Upper lobe of right lung (tissue), 1 donor: ENCODE measurements around the gene PTH1R. TPM values are rescaled to one million over a fixed set of nuclear protein-coding genes. Genes with fewer than 3 reads are reported as not detected.
A peak's percentile ranks its signal among the peaks of the same experiment; 100 is the strongest.

ENCODE experiments used
- ATAC-seq: fragments of 200-7000 bp; cut with Tn5 transposase; one replicate; pipeline ENCODE4 v1.9.1; 2020; ENCODE audit warnings: mild to moderate bottlenecking, moderate library complexity
- DNase-seq: peaks from one replicate; pipeline ENCODE4 v3.0.0-alpha.2; 2020
- H3K27ac ChIP-seq: fragments of 200-600 bp; one replicate; pipeline ENCODE4 v1.8.0; 2022
- H3K27me3 ChIP-seq: fragments of 200-600 bp; one replicate; pipeline ENCODE4 v1.8.0; 2022; ENCODE audit warnings: mild to moderate bottlenecking
- H3K36me3 ChIP-seq: fragments of 200-600 bp; one replicate; pipeline ENCODE4 v1.8.0; 2022
- H3K4me1 ChIP-seq: fragments of 200-600 bp; one replicate; pipeline ENCODE4 v1.8.0; 2022
- H3K4me3 ChIP-seq: fragments of 200-600 bp; one replicate; pipeline ENCODE4 v1.8.0; 2022; ENCODE audit warnings: mild to moderate bottlenecking
- H3K9me3 ChIP-seq: fragments of 200-600 bp; one replicate; pipeline ENCODE4 v1.8.0; 2022
- intact Hi-C: fragments of 100-400 bp; cut with DNase I; formaldehyde crosslinking; loops from one replicate; pipeline ENCODE4 v1.11.0; 2022
- total RNA-seq: library from RNA; stranded (reverse); fragmentation: NEBNext Ultra II Directional; extraction: Animal tissue kit (Norgen Biotek cat#: 25700); gene quantifications from one replicate; pipeline ENCODE4 v1.2.1, GENCODE V29; 2021
- TF ChIP-seq, protein P1 (sequence below): fragments of 200-600 bp; IDR thresholded peaks from one replicate; pipeline ENCODE4 v1.8.0; 2022; ENCODE audit warnings: antibody characterized with exemption
- donor health status: DM: no; HTN: yes; CAD: no; lungs with severe emphysema.

PTH1R gene
- total RNA-seq, 1 donor from 2014 or later, result 14.9 TPM

DNA sequence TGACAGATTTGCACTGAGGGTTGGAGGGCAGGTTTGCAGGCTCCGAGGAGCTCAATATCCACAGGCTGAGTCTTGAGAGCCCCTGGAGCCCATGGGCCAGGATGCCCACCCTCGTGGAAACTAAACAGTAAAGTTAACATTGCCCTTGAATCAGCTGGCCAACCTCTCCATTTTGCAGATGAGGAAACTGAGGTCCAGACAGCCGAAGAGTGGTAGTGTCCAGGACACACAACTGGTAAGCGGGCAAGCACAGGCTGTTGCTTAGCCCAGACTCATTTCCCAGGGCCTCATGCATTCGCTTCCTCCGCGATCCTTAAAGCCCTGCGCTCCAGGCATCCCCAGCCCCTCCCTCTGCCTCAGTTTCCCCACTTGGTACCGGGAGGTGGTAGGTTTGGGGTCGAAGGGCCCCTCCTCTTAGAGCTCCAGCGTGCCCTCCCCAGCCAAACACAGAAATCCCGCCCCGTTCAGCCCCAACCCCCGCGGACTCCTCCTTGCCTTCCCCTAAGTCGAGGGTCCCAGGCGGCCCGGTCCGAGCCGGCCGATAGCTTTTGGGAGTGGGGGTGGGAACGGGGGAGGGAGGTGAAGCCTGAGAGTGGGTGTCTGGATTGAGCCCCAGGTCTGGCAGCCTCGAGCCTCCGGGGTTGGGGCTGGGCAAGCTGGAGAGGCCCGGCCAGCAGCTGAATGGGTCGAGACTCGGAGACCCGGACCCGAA lies 3.5 kb downstream of the PTH1R start:
- ATAC-seq (no peak), DNase-seq (no peak)
- peak overlapping the region; percentile 79 for H3K27ac ChIP-seq
- intact Hi-C loops, result no loop called here
- peaks cover 36% of the 10 kb centered on the region for H3K27me3 ChIP-seq
- no peaks in the 10 kb centered on the region for H3K36me3 ChIP-seq
- H3K9me3 ChIP-seq, result no peaks in the 10 kb centered on the region
- peak overlapping the region; percentile 58 for H3K4me3 ChIP-seq
- peaks cover 13% of the 10 kb centered on the region for H3K4me1 ChIP-seq
- TF ChIP-seq, protein P1, sequence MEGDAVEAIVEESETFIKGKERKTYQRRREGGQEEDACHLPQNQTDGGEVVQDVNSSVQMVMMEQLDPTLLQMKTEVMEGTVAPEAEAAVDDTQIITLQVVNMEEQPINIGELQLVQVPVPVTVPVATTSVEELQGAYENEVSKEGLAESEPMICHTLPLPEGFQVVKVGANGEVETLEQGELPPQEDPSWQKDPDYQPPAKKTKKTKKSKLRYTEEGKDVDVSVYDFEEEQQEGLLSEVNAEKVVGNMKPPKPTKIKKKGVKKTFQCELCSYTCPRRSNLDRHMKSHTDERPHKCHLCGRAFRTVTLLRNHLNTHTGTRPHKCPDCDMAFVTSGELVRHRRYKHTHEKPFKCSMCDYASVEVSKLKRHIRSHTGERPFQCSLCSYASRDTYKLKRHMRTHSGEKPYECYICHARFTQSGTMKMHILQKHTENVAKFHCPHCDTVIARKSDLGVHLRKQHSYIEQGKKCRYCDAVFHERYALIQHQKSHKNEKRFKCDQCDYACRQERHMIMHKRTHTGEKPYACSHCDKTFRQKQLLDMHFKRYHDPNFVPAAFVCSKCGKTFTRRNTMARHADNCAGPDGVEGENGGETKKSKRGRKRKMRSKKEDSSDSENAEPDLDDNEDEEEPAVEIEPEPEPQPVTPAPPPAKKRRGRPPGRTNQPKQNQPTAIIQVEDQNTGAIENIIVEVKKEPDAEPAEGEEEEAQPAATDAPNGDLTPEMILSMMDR, result no peak

DNA sequence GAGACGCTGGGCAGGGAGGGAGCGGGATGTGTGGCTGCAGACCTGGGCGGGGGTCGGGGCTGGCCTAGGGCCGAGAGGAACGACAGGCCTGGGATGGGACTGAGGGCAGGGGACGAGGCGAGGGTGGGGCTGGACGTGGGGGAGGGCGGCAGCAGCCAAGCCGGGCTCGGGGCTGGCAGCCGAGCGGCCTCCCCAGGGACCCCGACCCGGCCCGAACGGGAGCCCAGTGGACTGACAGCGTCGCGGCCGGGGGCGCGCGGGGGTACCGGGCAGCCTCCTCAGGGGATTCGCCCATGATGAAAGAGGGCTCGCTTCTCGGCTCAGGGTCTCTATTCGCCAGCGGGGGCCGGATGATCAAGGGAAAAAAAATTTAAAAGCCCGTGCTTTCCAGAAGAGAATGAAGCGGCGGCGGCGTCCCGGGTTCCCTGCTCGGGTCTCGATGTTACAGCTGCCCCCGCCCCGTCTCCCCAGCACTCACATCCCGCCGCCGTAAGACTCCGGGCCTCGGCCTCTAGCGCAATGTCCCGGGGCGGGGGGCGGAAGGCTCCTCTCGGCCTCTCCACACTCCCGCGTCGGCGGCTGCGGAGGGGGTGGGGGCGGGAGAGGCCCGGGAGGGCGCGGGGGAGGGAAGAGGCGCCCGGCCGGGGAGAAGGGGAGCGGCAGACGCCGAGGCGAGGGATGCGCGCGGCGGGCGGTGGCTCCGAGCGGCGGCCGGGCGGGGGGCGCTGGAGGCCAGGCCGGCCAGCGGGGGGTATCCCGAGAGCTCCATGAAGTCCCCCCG lies 4.3 kb downstream of the PTH1R start:
- H3K36me3 ChIP-seq, result no peaks in the 10 kb centered on the region
- peak overlapping the region; percentile 58 for H3K4me3 ChIP-seq
- DNase-seq, result no peak
- ATAC-seq, result peak; percentile 34
- H3K4me1 ChIP-seq, result peaks cover 13% of the 10 kb centered on the region
- H3K27me3 ChIP-seq, result peaks cover 36% of the 10 kb centered on the region
- TF ChIP-seq, protein P1, result no peak
- no peaks in the 10 kb centered on the region for H3K9me3 ChIP-seq
- intact Hi-C loops, result no loop called here
- H3K27ac ChIP-seq, result peak overlapping the region; percentile 79

GRCh38 chr3:46882377-46883053 lies 5.0 kb downstream of the PTH1R start:
- peaks cover 36% of the 10 kb centered on the region for H3K27me3 ChIP-seq
- ATAC-seq, result peak; percentile 32
- H3K4me1 ChIP-seq, result peaks cover 13% of the 10 kb centered on the region
- H3K9me3 ChIP-seq, result no peaks in the 10 kb centered on the region
- H3K27ac ChIP-seq, result peak overlapping the region; percentile 79
- no peaks in the 10 kb centered on the region for H3K36me3 ChIP-seq
- DNase-seq, result no peak
- TF ChIP-seq, protein P1, result no peak
- intact Hi-C loops, result no loop called here
- peak overlapping the region; percentile 58 for H3K4me3 ChIP-seq

DNA sequence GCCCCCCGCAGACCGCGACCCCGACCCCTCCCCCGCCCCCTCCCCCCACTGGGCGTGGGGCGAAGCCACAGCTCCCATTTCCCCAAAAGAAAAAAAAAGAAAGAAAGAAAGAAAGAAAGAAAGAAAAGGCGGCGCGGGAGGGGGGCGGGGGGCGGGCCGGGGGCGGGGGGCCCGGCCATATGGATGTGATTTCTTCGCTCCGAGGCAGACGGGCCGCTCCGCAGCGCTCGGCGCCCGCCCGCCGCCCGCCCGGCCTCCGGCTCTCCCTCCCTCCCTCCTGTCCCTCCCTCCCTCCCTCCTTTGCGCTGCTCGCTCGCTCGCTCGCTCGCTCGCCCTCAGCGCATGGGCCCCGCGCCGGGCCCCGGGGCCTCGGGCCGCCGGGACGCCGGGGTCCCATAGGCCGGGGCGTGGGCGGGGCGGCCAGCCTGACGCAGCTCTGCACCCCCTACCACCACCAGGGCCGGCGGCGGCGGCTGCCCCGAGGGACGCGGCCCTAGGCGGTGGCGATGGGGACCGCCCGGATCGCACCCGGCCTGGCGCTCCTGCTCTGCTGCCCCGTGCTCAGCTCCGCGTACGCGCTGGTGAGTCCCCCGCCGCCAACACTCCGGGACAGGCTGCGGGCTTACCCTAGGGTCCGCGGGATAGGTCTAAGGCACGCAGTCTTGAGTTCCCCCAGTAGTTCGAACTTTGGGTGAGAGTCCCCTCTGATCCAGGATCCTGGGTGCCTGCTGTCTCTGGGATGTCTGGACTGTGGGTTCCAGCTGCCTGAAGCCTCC lies 5.7 kb downstream of the PTH1R start:
- peak; percentile 50 for ATAC-seq
- H3K4me1 ChIP-seq, result peaks cover 13% of the 10 kb centered on the region

DNA sequence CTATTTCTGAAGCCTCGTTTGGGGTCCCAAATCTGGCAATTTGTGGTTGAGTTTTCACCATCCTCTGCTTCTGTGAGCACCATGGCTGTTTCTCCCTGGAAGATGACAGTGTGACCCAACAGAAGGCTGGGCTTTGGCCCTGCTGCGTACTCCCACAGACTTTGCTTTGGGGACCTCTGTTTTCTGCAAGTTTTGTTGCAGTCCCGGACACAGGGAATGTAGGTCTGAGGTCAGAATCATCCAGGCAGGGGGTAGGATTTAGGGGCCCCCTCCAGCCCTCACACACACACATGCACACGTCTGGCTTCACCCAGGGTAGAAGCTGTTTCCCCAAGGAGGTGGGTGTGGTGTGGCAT lies 6.3 kb downstream of the PTH1R start:
- H3K27me3 ChIP-seq, result peaks cover 36% of the 10 kb centered on the region

More for the DNA sequence above, 5.7 kb downstream of the PTH1R start:
- intact Hi-C loops, result no loop called here
- TF ChIP-seq, protein P1, result no peak
- peak overlapping the region; percentile 58 for H3K4me3 ChIP-seq
- H3K27ac ChIP-seq, result peak overlapping the region; percentile 79
- no peaks in the 10 kb centered on the region for H3K9me3 ChIP-seq
- H3K36me3 ChIP-seq, result no peaks in the 10 kb centered on the region
- DNase-seq, result no peak
- H3K27me3 ChIP-seq, result peaks cover 36% of the 10 kb centered on the region

More for the DNA sequence above, 6.3 kb downstream of the PTH1R start:
- no peaks in the 10 kb centered on the region for H3K9me3 ChIP-seq
- H3K36me3 ChIP-seq, result no peaks in the 10 kb centered on the region
- peaks cover 9% of the 10 kb centered on the region for H3K4me1 ChIP-seq
- no peak overlapping the region for H3K27ac ChIP-seq
- intact Hi-C loops, result no loop called here
- H3K4me3 ChIP-seq, result peak overlapping the region; percentile 58
- DNase-seq (no peak), ATAC-seq (no peak)
- TF ChIP-seq, protein P1, result no peak
